Uterus (tissue), 2 donors: ENCODE measurements around the gene RFX2.

Experiments
- POLR2A ChIP-seq, 2 donors: fragments of 450-650 bp; IDR thresholded peaks; one replicate each; pipeline ENCODE4 v1.6.1; 2016; ENCODE audit warnings: antibody characterized with exemption in 2 of 2, mild to moderate bottlenecking in 1 of 2, moderate library complexity in 1 of 2
- TF ChIP-seq, protein P1 (sequence below), 4 experiments: fragments of 200-600 bp in 2 of 4; fragments of 450-650 bp in 2 of 4; sonication (generic) in 2 of 4; IDR thresholded peaks; one replicate each; pipeline ENCODE4 v1.5.1; 2016 to 2019; ENCODE audit warnings: antibody characterized with exemption in 4 of 4, mild to moderate bottlenecking in 2 of 4, moderate library complexity in 1 of 4

DNA sequence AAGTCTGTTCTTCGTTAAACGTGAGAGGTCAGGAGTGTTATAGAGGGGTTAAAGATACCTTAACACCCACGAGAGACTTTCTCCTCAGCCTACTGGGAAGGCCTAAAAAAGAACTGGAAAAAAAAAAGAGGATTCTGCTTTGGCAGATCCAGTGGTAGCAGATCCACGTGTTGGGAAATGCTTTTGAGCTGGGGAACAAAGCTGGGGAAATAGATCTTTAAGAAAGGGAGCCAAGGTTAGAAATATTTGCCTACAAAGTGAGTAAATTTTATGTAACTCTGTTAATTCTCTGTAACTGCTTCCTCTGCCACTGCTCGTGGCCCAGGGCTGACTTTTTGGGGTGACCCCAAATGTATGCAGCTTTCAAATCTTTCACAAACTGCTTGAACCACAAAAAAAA, 11.7 kb downstream of the RFX2 start:
- TF ChIP-seq, protein P1, sequence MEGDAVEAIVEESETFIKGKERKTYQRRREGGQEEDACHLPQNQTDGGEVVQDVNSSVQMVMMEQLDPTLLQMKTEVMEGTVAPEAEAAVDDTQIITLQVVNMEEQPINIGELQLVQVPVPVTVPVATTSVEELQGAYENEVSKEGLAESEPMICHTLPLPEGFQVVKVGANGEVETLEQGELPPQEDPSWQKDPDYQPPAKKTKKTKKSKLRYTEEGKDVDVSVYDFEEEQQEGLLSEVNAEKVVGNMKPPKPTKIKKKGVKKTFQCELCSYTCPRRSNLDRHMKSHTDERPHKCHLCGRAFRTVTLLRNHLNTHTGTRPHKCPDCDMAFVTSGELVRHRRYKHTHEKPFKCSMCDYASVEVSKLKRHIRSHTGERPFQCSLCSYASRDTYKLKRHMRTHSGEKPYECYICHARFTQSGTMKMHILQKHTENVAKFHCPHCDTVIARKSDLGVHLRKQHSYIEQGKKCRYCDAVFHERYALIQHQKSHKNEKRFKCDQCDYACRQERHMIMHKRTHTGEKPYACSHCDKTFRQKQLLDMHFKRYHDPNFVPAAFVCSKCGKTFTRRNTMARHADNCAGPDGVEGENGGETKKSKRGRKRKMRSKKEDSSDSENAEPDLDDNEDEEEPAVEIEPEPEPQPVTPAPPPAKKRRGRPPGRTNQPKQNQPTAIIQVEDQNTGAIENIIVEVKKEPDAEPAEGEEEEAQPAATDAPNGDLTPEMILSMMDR (IDR thresholded peaks at IDR 0.05), result no peak
- no peak for TF ChIP-seq POLR2A (IDR thresholded peaks at IDR 0.05)
